ENCODE measurements around the gene ZBTB34.

ZBTB34 gene

GRCh38 chr9:126852086-126852688, 8.3 kb upstream of the ZBTB34 start:
- no peak for DNase-seq (ENCODE audit: low read depth)
- TF ChIP-seq, protein P1, sequence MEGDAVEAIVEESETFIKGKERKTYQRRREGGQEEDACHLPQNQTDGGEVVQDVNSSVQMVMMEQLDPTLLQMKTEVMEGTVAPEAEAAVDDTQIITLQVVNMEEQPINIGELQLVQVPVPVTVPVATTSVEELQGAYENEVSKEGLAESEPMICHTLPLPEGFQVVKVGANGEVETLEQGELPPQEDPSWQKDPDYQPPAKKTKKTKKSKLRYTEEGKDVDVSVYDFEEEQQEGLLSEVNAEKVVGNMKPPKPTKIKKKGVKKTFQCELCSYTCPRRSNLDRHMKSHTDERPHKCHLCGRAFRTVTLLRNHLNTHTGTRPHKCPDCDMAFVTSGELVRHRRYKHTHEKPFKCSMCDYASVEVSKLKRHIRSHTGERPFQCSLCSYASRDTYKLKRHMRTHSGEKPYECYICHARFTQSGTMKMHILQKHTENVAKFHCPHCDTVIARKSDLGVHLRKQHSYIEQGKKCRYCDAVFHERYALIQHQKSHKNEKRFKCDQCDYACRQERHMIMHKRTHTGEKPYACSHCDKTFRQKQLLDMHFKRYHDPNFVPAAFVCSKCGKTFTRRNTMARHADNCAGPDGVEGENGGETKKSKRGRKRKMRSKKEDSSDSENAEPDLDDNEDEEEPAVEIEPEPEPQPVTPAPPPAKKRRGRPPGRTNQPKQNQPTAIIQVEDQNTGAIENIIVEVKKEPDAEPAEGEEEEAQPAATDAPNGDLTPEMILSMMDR (IDR thresholded peaks at IDR 0.05; ENCODE audit: low read depth, low read length, missing control alignments), result no peak
- no peak overlapping the region for H3K4me3 ChIP-seq (ENCODE audit: low read depth, low read length)

- TF ChIP-seq, protein P1 (IDR thresholded peaks at IDR 0.05; ENCODE audit: low read depth, low read length, missing control alignments), result no peak
- DNase-seq (ENCODE audit: low read depth), result no peak
- no peak overlapping the region for H3K4me3 ChIP-seq (ENCODE audit: low read depth, low read length)
Observed at GRCh38 chr9:126853667-126854066, 6.8 kb upstream of the ZBTB34 start.

DNA sequence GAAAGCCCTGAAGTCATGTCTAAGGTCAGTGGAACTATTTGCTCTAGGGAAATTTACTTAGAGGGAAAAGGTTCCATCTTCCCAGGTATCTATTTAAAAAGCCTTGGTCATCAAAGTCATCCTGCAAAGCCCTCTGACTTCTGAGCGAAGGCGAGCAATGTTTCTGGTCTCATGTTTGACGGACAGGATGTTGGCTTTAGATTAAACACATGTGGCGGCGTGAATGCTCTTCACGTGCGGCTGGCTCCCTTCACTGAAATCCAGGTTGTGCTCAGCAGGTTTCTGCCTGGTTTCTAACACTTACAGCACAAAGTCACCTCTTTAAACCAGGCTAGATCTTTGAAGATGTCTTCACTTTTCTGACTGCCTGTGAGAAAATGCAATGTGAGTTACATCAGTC, 5.7 kb upstream of the ZBTB34 start:
- TF ChIP-seq, protein P1 (IDR thresholded peaks at IDR 0.05; ENCODE audit: low read depth, low read length, missing control alignments), result no peak
- no peak overlapping the region for H3K4me3 ChIP-seq (ENCODE audit: low read depth, low read length)
- no peak for DNase-seq (ENCODE audit: low read depth)

GRCh38 chr9:126856326-126856877, 4.0 kb upstream of the ZBTB34 start:
- no peak for DNase-seq (ENCODE audit: low read depth)
- H3K4me3 ChIP-seq (ENCODE audit: low read depth, low read length), result no peak overlapping the region
- TF ChIP-seq, protein P1 (IDR thresholded peaks at IDR 0.05; ENCODE audit: low read depth, low read length, missing control alignments), result no peak

DNA sequence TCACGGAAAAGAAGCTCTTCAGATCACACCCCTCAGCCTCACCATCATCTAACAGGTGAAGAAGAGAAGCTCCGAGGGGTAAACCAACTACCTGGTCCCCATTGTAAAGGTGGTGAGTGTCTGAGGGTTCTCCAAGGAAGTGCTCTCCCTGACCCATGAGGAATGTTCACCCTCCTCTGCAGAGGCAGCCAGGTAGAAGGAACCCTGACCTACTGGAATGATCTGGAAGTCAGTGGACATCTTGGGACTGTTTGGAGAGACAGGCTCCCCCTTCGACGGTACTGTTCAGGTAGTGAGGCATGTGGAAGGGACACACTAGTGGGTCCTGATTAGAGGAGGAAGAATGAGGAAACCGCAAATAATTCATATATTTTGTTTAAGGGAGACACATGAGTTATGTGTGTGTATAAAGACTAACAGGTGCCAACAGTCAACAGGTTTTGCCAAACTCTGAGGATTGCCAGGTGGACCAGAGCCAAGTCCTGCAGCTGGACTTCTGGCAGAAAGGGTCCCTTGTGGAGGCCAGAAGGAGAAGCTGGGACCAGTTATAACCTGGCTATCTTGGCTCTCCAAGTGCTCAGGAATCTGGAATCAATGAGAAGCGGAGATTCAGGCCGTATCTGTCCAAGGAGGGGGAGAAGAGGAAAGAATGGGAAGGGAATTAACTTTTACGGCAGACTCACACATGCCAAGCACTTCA, 3.0 kb upstream of the ZBTB34 start:
- H3K4me3 ChIP-seq (ENCODE audit: low read depth, low read length), result no peak overlapping the region
- TF ChIP-seq, protein P1 (IDR thresholded peaks at IDR 0.05; ENCODE audit: low read depth, low read length, missing control alignments), result no peak
- DNase-seq (ENCODE audit: low read depth), result no peak

- no peak for DNase-seq (ENCODE audit: low read depth)
- no peak overlapping the region for H3K4me3 ChIP-seq (ENCODE audit: low read depth, low read length)
- TF ChIP-seq, protein P1 (IDR thresholded peaks at IDR 0.05; ENCODE audit: low read depth, low read length, missing control alignments), result no peak
Observed at GRCh38 chr9:126859111-126859510, 1.3 kb upstream of the ZBTB34 start.
